GM19395 (cell line): ENCODE measurements around the gene RAB12.
"Not testable (repeated sequence)": the region's sequence is repeated elsewhere in the genome, so short reads cannot be mapped to it uniquely, and the experiment has no call there.

Source experiments
- ATAC-seq: cut with Tn5 transposase; IDR thresholded peaks from one replicate; pipeline ENCODE4 v1.9.1; 2021; ENCODE audit warnings: mild to moderate bottlenecking, moderate library complexity; ENCODE audit not compliant: unreplicated experiment

RAB12 gene

GRCh38 chr18:8608795-8609658 lies at the start of gene RAB12:
RAB12 (plus strand) TSS chr18:8609437; CDS start chr18:8609440, 3 bp downstream.
- ATAC-seq: peak; percentile 58

GRCh38 chr18:8559612-8560186 lies 49.5 kb upstream of the RAB12 start:
- ATAC-seq: no peak

GRCh38 chr18:8561123-8561910 lies 47.9 kb upstream of the RAB12 start:
- ATAC-seq: no peak

- ATAC-seq: no peak
Observed at GRCh38 chr18:8562070-8562469, 47.2 kb upstream of the RAB12 start.

- ATAC-seq: no peak
Observed at GRCh38 chr18:8562919-8563318, 46.3 kb upstream of the RAB12 start.

GRCh38 chr18:8571399-8571798 lies 37.8 kb upstream of the RAB12 start:
- no peak for ATAC-seq

- not testable (repeated sequence) for ATAC-seq
Observed at GRCh38 chr18:8573766-8574165, 35.5 kb upstream of the RAB12 start.

- ATAC-seq: no peak
Observed at GRCh38 chr18:8584798-8585197, 24.4 kb upstream of the RAB12 start.

GRCh38 chr18:8586941-8587340 lies 22.3 kb upstream of the RAB12 start:
- no peak for ATAC-seq

- ATAC-seq: no peak
Observed at GRCh38 chr18:8595445-8595844, 13.8 kb upstream of the RAB12 start.

GRCh38 chr18:8601277-8602032 lies 7.8 kb upstream of the RAB12 start:
- peak; percentile 66 for ATAC-seq

GRCh38 chr18:8602040-8602439 lies 7.2 kb upstream of the RAB12 start:
- peak; percentile 19 for ATAC-seq

GRCh38 chr18:8602557-8602956 lies 6.7 kb upstream of the RAB12 start:
- ATAC-seq: no peak

GRCh38 chr18:8603663-8604520 lies 5.3 kb upstream of the RAB12 start:
- peak; percentile 22 for ATAC-seq

GRCh38 chr18:8605974-8606373 lies 3.3 kb upstream of the RAB12 start:
- ATAC-seq: no peak

- ATAC-seq: peak; percentile 48
Observed at GRCh38 chr18:8607776-8608742, 1.2 kb upstream of the RAB12 start.

- peak; percentile 10 for ATAC-seq
Observed at GRCh38 chr18:8609659-8610458, 622 bp downstream of the RAB12 start.

GRCh38 chr18:8610459-8610851 lies 1.2 kb downstream of the RAB12 start:
- no peak for ATAC-seq
